Embryonic facial prominence (tissue), 1 donor: ENCODE results near the gene BPIFA1.

Experiments used
- DNase-seq: peaks from one replicate; pipeline ENCODE4 v3.0.0-alpha.2; 2016; ENCODE audit errors: extremely low spot score

Gene BPIFA1

GRCh38 chr20:33235696-33236095 lies at the start of gene BPIFA1:
Gene BPIFA1, plus strand, starts transcription at chr20:33235996. Its CDS starts 1,716 bp downstream, at chr20:33237712.
- no peak for DNase-seq

- no peak for DNase-seq
Measured at GRCh38 chr20:33187491-33187890, 48.3 kb upstream of the BPIFA1 start.

- no peak for DNase-seq
Measured at GRCh38 chr20:33188421-33188820, 47.4 kb upstream of the BPIFA1 start.

GRCh38 chr20:33191484-33191883 lies 44.3 kb upstream of the BPIFA1 start:
- no peak for DNase-seq

- no peak for DNase-seq
Measured at GRCh38 chr20:33191955-33192354, 43.8 kb upstream of the BPIFA1 start.

GRCh38 chr20:33192912-33193501 lies 42.8 kb upstream of the BPIFA1 start:
- DNase-seq = no peak

GRCh38 chr20:33199026-33199425 lies 36.8 kb upstream of the BPIFA1 start:
- no peak for DNase-seq

- DNase-seq = no peak
Measured at GRCh38 chr20:33202451-33202850, 33.3 kb upstream of the BPIFA1 start.

GRCh38 chr20:33203444-33203843 lies 32.4 kb upstream of the BPIFA1 start:
- no peak for DNase-seq

GRCh38 chr20:33209789-33210188 lies 26.0 kb upstream of the BPIFA1 start:
- peak; percentile 39 for DNase-seq

- DNase-seq = no peak
Measured at GRCh38 chr20:33210371-33210770, 25.4 kb upstream of the BPIFA1 start.

GRCh38 chr20:33211817-33212424 lies 23.9 kb upstream of the BPIFA1 start:
- DNase-seq = no peak

- no peak for DNase-seq
Measured at GRCh38 chr20:33217052-33217451, 18.7 kb upstream of the BPIFA1 start, which contains the start of gene BPIFA3. Gene BPIFA3, plus strand, starts transcription at chr20:33217352. Its CDS starts 185 bp downstream, at chr20:33217537.

GRCh38 chr20:33224399-33224798 lies 11.4 kb upstream of the BPIFA1 start:
- DNase-seq = no peak

- DNase-seq = no peak
Measured at GRCh38 chr20:33229843-33230242, 6.0 kb upstream of the BPIFA1 start.

- DNase-seq = no peak
Measured at GRCh38 chr20:33231237-33231636, 4.6 kb upstream of the BPIFA1 start.

GRCh38 chr20:33232486-33233072 lies 3.2 kb upstream of the BPIFA1 start:
- no peak for DNase-seq

GRCh38 chr20:33233129-33233774 lies 2.5 kb upstream of the BPIFA1 start:
- DNase-seq = no peak

GRCh38 chr20:33234050-33234449 lies 1.7 kb upstream of the BPIFA1 start:
- DNase-seq = no peak

GRCh38 chr20:33236351-33236750 lies 555 bp downstream of the BPIFA1 start:
- no peak for DNase-seq

- no peak for DNase-seq
Measured at GRCh38 chr20:33237989-33238388, 2.2 kb downstream of the BPIFA1 start.

GRCh38 chr20:33239418-33239817 lies 3.6 kb downstream of the BPIFA1 start:
- DNase-seq = no peak
